ENCODE data around the gene JAML. TPM values are rescaled to one million over a fixed set of nuclear protein-coding genes. Genes with fewer than 3 reads are reported as not detected.

Gene JAML
- polyA plus RNA-seq, 1 donor, result 3.0 TPM

DNA sequence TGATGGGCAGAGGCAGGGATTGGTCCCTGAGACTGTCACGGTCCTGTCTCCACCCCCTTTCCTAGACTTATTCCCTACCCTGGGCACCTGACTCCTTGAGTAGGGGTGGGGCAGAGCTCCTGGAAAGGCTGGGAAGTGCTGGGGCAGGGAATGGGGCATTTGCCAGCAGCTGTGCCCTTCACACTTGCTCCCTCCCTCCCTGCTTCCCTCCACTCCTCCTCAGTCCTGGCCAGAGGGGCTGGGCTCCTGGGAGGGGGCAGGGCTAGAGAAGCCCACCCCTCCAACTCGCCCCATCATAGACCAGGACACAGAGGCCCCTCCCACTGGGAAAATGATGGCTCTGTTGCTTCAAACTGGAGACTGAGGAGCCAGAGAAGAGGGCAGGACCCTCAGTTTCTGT is 59.9 kb downstream of the JAML start:
- DNase-seq, result no peak

GRCh38 chr11:118163494-118163893 is 61.3 kb downstream of the JAML start:
- DNase-seq, result no peak

- no peak for DNase-seq
These were observed 62.0 kb downstream of the JAML start for GRCh38 chr11:118162846-118163245.

GRCh38 chr11:118161786-118162185 is 63.0 kb downstream of the JAML start:
- no peak for DNase-seq

GRCh38 chr11:118157186-118157895 is 67.5 kb downstream of the JAML start:
- DNase-seq, result no peak

DNA sequence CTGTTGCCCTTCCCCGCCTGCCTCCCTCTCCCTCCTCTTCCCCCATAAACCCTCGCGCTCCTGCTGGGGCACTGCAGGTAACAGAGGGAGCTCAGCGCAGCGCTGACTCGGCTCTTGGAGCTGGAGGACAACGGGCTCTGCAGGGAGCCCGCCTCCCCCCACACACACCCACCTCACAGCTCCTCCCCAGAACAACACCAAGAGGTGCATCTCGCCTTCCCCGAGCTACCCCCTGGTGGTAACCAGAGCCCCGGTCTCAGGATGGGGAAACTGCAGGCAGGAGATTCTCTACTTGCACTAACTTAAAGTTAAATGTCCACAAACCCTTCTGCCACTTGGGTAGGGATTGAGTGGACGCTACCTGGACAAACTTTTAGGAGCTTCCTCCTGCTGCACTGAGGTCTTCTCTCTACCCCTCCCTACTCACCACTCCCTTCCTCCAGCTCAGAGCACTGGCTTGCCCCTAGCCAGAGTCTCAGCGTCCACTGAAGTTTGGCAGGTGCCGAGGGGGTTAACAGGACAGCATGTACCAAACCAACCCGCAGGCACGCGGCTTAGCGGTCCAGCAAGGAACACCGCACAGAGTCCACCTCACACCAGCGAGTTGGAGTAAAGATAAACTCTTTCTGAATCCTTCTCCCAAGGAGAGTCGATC is 68.2 kb downstream of the JAML start:
- DNase-seq, result no peak

DNA sequence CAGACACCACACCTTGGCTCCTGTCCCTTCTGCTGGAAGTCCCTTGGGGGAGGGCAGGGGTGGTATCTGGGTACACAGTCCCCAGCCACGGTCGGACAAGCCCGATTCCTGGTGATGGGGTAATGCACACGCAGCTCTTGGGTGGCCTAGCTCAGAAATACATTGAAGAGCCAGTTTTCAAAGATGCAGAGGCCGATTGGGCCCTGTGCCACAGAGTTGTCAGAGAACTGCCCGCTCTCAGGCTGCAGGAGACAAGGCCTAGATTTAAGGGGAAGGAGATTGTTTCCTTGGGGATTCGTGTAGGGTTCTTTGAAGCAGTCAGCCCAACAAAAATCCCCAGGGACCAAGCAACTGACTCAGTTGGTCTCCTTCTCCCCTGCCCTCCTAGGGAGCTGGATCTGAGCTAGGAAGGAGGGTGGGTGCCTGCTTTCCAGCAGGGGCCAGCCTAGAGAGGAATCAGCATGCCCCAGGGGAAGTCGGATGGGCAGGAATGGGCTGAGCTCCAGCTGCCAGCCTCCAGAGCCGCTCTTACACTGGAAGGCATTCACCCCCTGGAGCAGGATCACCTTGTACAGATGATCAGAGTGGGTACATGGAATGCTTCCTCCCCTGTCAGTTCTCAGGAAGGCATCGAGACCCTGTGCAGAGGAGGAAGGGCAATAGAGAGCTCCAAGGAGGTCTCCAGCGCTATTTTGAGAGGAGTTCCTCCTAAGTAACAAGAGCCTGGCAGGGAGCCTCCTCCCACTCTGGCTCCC is 68.9 kb downstream of the JAML start:
- no peak for DNase-seq

- DNase-seq, result no peak
These were observed 70.2 kb downstream of the JAML start for GRCh38 chr11:118154641-118155040.

- DNase-seq, result no peak
These were observed 70.8 kb downstream of the JAML start for GRCh38 chr11:118153976-118154375.

DNA sequence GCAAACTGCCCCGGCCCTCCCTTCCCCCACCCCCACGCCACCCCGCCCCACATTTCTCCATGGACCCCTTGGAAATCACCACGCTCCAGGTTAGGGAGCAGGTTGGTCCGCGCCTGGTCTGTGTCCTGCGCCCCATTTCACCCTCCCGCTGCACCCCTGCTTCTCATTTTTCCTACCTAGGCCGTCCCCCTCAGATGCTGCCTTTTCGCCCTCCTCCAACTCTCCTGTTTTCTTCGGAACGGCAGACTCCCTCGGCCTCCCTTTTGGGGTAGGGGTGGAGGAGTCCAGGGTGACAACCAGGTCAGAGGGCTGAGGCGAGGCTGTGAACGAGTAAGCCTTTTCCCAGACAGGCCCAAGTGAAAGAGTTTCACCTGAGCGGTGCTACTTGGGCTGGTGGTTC is 71.3 kb downstream of the JAML start:
- no peak for DNase-seq

DNA sequence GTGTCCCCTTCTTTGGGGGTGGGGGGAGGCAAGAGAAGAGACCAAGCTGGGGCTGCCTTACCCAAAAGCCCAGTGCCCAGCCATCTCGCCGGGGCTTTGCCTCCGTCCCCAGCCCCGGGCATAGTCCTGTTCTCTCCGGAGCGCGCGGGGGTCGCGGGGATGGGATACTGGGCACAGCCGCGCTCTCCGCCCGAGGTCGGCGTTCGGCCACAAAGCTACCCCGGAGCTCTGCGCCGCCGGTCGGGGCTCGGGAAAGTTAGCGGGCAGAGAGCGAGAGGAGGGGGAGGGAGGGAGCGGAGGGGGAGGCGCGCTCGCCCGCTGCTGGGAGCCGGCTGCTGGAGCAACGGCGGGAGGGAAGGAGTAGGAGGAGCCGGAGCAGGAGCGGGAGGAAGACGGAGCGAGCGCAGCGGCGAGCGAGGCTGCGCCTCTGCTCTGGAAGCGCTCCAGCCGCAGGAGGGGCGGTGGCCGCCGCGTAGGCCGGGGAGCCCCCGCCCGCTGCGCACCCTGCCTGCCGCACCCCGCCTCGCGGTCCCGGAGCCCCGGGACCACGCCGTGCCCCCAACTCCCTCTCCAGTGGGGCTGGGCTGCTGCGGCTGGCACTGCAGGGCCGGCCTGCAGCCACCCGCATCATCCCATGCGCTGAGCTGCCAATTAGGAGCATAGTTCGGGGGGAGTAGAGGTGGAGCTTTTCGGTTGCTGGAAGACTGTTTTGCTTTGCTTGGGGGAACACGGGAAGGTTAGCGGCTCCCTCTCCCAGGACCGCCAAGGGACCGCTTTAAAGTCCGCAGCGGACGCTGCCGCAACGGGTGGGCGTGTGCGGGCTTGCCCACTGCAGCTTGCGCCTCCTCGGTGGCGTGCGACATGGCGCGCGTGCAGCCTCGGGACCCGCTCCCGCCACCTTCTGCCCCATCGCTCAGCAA is 72.0 kb downstream of the JAML start, which contains the start of gene SCN4B:
Gene SCN4B, minus strand, starts transcription at position 272 of the 920 bp plus-strand sequence. Its CDS starts 150 bp downstream, at position 122.
- peak; percentile 80 for DNase-seq

GRCh38 chr11:118152020-118152551 is 72.7 kb downstream of the JAML start:
- DNase-seq, result no peak

- no peak for DNase-seq
These were observed 73.4 kb downstream of the JAML start for GRCh38 chr11:118151431-118151830.

GRCh38 chr11:118149493-118149892 is 75.3 kb downstream of the JAML start:
- DNase-seq, result no peak

DNA sequence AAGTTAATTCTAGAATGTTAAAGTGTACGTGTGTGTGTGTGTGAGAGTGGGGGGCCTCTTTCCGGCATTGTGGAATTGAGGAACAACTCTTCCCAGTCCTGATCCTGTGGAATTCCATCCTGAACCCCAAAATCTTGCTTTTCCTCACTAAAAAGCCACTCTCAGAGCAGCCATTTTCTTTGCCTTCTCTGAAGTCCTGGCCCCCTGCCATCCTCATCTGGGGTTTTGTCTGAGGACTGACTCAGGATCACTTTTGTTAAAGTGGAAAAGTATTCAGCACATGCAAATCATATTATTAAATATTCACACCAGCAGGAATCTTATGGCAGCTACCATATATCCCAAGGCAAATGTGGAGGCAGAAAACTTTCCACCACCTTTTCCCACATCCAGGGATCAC is 76.0 kb downstream of the JAML start:
- no peak for DNase-seq

- DNase-seq, result no peak
These were observed 76.6 kb downstream of the JAML start for GRCh38 chr11:118148240-118148639.

GRCh38 chr11:118147502-118147901 is 77.3 kb downstream of the JAML start:
- no peak for DNase-seq

GRCh38 chr11:118146554-118146953 is 78.3 kb downstream of the JAML start:
- no peak for DNase-seq

- peak; percentile 77 for DNase-seq
These were observed 79.3 kb downstream of the JAML start for GRCh38 chr11:118145285-118146227.

- no peak for DNase-seq
These were observed 80.2 kb downstream of the JAML start for GRCh38 chr11:118144301-118145268.

Measured in hindlimb muscle (tissue), 1 donor.